UCSD-AML1 (cell line): ENCODE results near the gene SNX14.

ENCODE experiments used
- DNase-seq: peaks from one replicate; lab custom pipeline; 2025; ENCODE audit not compliant: unreplicated experiment; lab: John Stamatoyannopoulos, UW

SNX14 gene

GRCh38 chr6:85516168-85516567, 77.5 kb downstream of the SNX14 start:
- DNase-seq: no peak

GRCh38 chr6:85506441-85507093, 87.1 kb downstream of the SNX14 start:
- no peak for DNase-seq

GRCh38 chr6:85498596-85499258, 94.9 kb downstream of the SNX14 start:
- no peak for DNase-seq

GRCh38 chr6:85496856-85497255, 96.8 kb downstream of the SNX14 start:
- no peak for DNase-seq

GRCh38 chr6:85496009-85496579, 97.6 kb downstream of the SNX14 start:
- no peak for DNase-seq

- no peak for DNase-seq
Observed at GRCh38 chr6:85494547-85495536, 98.8 kb downstream of the SNX14 start.

- no peak for DNase-seq
Observed at GRCh38 chr6:85493389-85493788, 100.3 kb downstream of the SNX14 start.

- DNase-seq: no peak
Observed at GRCh38 chr6:85490516-85491248, 103.0 kb downstream of the SNX14 start.

GRCh38 chr6:85484948-85485347, 108.7 kb downstream of the SNX14 start:
- DNase-seq: no peak

- DNase-seq: no peak
Observed at GRCh38 chr6:85483846-85484245, 109.8 kb downstream of the SNX14 start.

GRCh38 chr6:85482905-85483700, 110.6 kb downstream of the SNX14 start:
- peak; percentile 82 for DNase-seq

- no peak for DNase-seq
Observed at GRCh38 chr6:85482206-85482904, 111.3 kb downstream of the SNX14 start.

- no peak for DNase-seq
Observed at GRCh38 chr6:85479208-85479607, 114.5 kb downstream of the SNX14 start.

GRCh38 chr6:85476532-85476931, 117.1 kb downstream of the SNX14 start:
- no peak for DNase-seq

- no peak for DNase-seq
Observed at GRCh38 chr6:85473748-85474147, 119.9 kb downstream of the SNX14 start.

GRCh38 chr6:85472744-85473143, 120.9 kb downstream of the SNX14 start:
- no peak for DNase-seq

GRCh38 chr6:85470023-85470410, 123.6 kb downstream of the SNX14 start:
- DNase-seq: peak; percentile 24

GRCh38 chr6:85469276-85470022, 124.2 kb downstream of the SNX14 start:
- DNase-seq: no peak

GRCh38 chr6:85468326-85468725, 125.3 kb downstream of the SNX14 start:
- DNase-seq: no peak
